ENCODE data around the gene STAT2. TPM values are rescaled to one million over a fixed set of nuclear protein-coding genes. Genes with fewer than 3 reads are reported as not detected.

Gene STAT2
- total and polyA plus RNA-seq, 2 of the 4 experiments (the other 2 are of a cell fraction) = 99.3 to 182 TPM

DNA sequence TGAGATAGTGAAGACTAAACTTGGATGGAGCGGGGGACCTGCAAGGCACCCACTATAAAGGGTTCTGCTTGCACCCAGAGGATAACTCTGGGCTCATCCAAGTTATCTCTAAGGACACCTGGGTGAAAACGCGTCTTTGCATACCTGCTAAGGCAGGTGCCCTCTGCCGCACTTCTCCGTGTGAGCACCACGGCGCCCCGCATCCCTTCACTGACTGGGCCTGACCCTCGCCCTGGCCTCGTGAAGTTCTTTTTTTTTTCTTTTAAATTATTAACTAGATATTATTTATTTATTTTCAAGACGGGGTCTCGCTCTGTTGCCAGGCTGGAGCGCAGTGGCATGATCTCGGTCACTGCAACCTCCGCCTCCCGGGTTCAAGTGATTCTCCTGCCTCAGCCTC is 22.7 kb upstream of the STAT2 start:
- H3K9me3 ChIP-seq (ENCODE audit: control insufficient read depth, insufficient read depth, low read length) = no peaks in the 10 kb centered on the region
- no peak overlapping the region for H3K18ac ChIP-seq (ENCODE audit: low read depth, low read length)
- no peak overlapping the region for H4K91ac ChIP-seq (ENCODE audit: insufficient read depth, low read depth, low read length)
- no peaks in the 10 kb centered on the region for H3K79me1 ChIP-seq (ENCODE audit: low read depth in 1 of 2, low read length in 2 of 2)
- no peak overlapping the region for H3K4ac ChIP-seq (ENCODE audit: low read depth, low read length)
- H3K14ac ChIP-seq (replicated peaks; ENCODE audit: low read depth, low read length) = no peak overlapping the region
- BruUV-seq (replicated peaks) = no TSS peak
- peaks cover 9% of the 10 kb centered on the region for H3K4me1 ChIP-seq (ENCODE audit: control insufficient read depth, insufficient read depth, low read length)
- no peaks in the 10 kb centered on the region for H3K36me3 ChIP-seq (ENCODE audit: control insufficient read depth, insufficient read depth, low read length)
- in situ Hi-C loops (cut with MboI; ENCODE audit: low sequenced_read_pairs) (no loop called here), intact Hi-C loops (cut with micrococcal nuclease) (no loop called here), dilution Hi-C loops (cut with HindIII; ENCODE audit: low sequenced_read_pairs, unreplicated experiment) (no loop called here)
- H2BK120ac ChIP-seq (ENCODE audit: low read depth, low read length) = no peak overlapping the region
- no peak overlapping the region for H3K56ac ChIP-seq (ENCODE audit: extremely low read depth, insufficient read depth, low read length)
- H3K27me3 ChIP-seq (ENCODE audit: control insufficient read depth, insufficient read depth, low read length) = peaks cover 9% of the 10 kb centered on the region
- no peak for ATAC-seq (ENCODE audit: low read depth)
- H2AFZ ChIP-seq (replicated peaks; ENCODE audit: low read length, poor library complexity) = no peak overlapping the region
- POLR2A ChIA-PET (ENCODE audit: unreplicated experiment) = no interaction called here
- no peak overlapping the region for H4K8ac ChIP-seq (ENCODE audit: low read depth in 2 of 2, low read length in 2 of 2)
- no peak overlapping the region for H3K27ac ChIP-seq (ENCODE audit: insufficient read depth, low read length)
- no peak overlapping the region for H3K9ac ChIP-seq (ENCODE audit: low read depth, low read length)
- no peak overlapping the region for H3K23ac ChIP-seq (ENCODE audit: low read depth, low read length)
- no peak overlapping the region for H3K4me3 ChIP-seq (ENCODE audit: insufficient read depth, low read depth, low read length)
- no peaks in the 10 kb centered on the region for H3K9me1 ChIP-seq (ENCODE audit: insufficient read depth, low read length)
- CTCF ChIA-PET = no interaction called here
- no peak overlapping the region for H2BK15ac ChIP-seq (ENCODE audit: low read depth, low read length)
- no peak for DNase-seq
- no peak overlapping the region for H2BK5ac ChIP-seq (ENCODE audit: low read depth, low read length, poor library complexity, severe bottlenecking)
- no peak overlapping the region for H3K4me2 ChIP-seq (ENCODE audit: low read depth, low read length)
- TF ChIP-seq MAZ (IDR thresholded peaks at IDR 0.05; ENCODE audit: borderline replicate concordance, low read depth, low read length) (no peak), CTCF (conservative IDR thresholded peaks at IDR 0.05; ENCODE audit: low read depth, low read length) (no peak), RCOR1 (IDR thresholded peaks at IDR 0.05; ENCODE audit: insufficient replicate concordance, low read length) (no peak), CEBPB (IDR thresholded peaks at IDR 0.05; ENCODE audit: low read depth, low read length) (no peak), RFX5 (IDR thresholded peaks at IDR 0.05; ENCODE audit: low read depth, low read length) (no peak), NFE2L2 (IDR thresholded peaks at IDR 0.05; ENCODE audit: low read depth, low read length) (no peak), MAFK (IDR thresholded peaks at IDR 0.05; ENCODE audit: low read depth, low read length) (no peak), RAD21 (IDR thresholded peaks at IDR 0.05; ENCODE audit: low read length) (no peak), ELK1 (IDR thresholded peaks at IDR 0.05; ENCODE audit: borderline replicate concordance, low read depth, low read length) (no peak), POLR2A (IDR thresholded peaks at IDR 0.05; ENCODE audit: low read depth, low read length) (no peak), FOS (IDR thresholded peaks at IDR 0.05; ENCODE audit: low read depth, low read length) (no peak), SMC3 (IDR thresholded peaks at IDR 0.05; ENCODE audit: low read depth, low read length) (no peak), BHLHE40 (IDR thresholded peaks at IDR 0.05; ENCODE audit: low read depth, low read length) (no peak), MXI1 (IDR thresholded peaks at IDR 0.05; ENCODE audit: borderline replicate concordance, low read depth, low read length) (no peak), CHD1 (IDR thresholded peaks at IDR 0.05; ENCODE audit: low read depth, low read length) (no peak)
- TF ChIP-seq, protein P1, sequence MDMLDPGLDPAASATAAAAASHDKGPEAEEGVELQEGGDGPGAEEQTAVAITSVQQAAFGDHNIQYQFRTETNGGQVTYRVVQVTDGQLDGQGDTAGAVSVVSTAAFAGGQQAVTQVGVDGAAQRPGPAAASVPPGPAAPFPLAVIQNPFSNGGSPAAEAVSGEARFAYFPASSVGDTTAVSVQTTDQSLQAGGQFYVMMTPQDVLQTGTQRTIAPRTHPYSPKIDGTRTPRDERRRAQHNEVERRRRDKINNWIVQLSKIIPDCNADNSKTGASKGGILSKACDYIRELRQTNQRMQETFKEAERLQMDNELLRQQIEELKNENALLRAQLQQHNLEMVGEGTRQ (IDR thresholded peaks at IDR 0.05; ENCODE audit: low read depth, low read length) = no peak
- no peak overlapping the region for H2BK20ac ChIP-seq (ENCODE audit: low read depth, low read length)
- no peak overlapping the region for H4K5ac ChIP-seq (ENCODE audit: low read depth, low read length)
- H4K20me1 ChIP-seq (ENCODE audit: insufficient read depth, low read length) = no peaks in the 10 kb centered on the region
- no peak overlapping the region for H2AK9ac ChIP-seq (replicated peaks; ENCODE audit: low read depth, low read length, poor library complexity)
- H2AK5ac ChIP-seq (ENCODE audit: low read depth, low read length) = no peak overlapping the region
- WGBS, 2 experiments (ENCODE audit: extremely low coverage in 2 of 2, insufficient read length in 1 of 2) = no CpG with 5 or more reads among the region's 16 CpGs

All from IMR-90 (cell line).